GM19193 (cell line): ENCODE measurements around the gene HELQ.

Experiments
- POLR2A ChIP-seq: IDR thresholded peaks from 4 replicates; pipeline ENCODE4 v1.6.1; 2011; ENCODE audit not compliant: insufficient read depth, insufficient read length; ENCODE audit errors: extremely low read depth

HELQ gene

DNA sequence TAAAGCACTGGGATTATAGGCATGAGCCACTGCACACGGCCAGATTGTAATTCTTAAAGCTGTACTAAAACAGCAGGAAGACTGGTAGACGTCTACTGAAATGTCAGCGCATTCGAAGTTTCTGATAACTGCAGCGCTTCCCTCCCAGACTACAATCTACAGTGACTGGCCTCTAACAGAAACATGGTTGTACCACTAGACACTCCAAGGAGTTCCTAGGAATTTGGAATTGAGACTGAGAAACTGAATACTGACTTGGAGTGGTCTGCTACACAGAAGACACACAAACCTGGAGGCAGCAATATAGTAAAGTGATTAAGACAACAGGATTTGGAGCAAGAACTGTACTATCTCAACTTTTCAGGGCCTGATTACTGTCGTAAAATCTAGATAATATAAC is 937 bp downstream of the HELQ start:
- TF ChIP-seq POLR2A = no peak

GRCh38 chr4:83449009-83449408 is 6.6 kb downstream of the HELQ start:
- TF ChIP-seq POLR2A = no peak

GRCh38 chr4:83440899-83441298 is 14.7 kb downstream of the HELQ start:
- TF ChIP-seq POLR2A = no peak

DNA sequence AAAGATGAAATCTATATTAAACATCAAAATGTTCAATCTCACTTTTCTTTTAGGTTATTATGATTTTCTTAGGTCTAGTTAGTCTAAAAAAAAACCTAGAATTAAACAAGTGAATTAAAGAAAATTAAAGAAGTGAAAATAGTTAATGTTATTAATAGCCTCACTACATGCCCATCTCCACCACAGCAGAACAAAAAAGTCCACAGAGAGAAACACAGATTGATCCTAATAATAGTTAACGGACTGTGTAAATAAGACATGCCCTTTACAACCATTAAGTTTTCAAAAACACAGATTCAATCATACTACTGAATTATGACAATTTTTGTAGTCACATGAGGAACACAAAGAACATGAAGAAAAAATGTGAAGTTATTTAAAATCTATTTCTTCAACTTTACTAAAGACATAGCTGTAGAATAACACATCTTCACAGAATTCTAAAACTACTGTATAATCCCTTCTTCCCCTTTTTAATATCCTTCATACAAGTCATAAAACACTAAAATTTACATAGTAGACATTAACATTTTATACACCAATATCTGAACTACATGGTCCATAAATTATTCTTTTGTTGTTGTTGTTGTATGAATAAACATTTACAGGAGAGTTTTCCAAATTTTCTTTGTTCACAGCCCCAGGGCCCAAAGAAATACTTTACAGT is 15.3 kb downstream of the HELQ start:
- TF ChIP-seq POLR2A = no peak

DNA sequence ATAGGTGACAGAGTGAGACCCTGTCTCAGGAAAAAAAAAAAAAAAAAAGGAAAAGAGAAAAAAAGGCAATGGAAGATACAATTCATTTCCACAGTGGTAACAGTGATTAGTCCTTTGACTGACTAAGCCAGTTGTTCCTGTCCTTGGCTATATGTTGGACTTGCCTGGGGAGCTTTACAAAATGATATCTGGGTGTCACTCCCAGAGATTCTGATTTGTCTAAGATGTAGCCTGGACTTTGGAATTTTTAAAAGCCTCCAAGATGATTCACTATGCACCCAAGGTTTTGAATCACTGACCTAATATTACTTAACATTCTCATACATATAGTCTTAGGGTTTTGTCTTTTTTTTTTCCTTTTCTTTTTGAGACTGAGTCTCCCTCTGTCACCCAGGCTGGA is 16.9 kb downstream of the HELQ start:
- no peak for TF ChIP-seq POLR2A

DNA sequence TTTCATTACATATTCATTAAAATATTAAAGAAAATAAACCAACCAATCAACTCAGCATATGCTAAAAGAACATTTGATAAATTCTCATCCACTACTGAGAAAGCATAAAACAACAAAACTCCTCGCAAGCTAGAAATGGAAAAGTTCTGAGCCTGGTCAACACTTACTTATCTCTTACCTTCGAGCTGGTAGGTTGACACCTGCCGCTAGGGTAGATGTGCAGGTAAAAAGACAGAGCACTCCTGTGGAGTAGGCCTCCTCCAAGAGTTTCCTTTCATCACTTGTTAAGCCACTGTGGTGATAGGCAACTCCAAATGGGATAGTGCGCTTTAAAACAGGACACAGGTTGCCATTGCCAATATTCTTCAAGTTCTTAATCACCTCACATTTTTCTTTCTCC is 18.9 kb downstream of the HELQ start:
- no peak for TF ChIP-seq POLR2A

DNA sequence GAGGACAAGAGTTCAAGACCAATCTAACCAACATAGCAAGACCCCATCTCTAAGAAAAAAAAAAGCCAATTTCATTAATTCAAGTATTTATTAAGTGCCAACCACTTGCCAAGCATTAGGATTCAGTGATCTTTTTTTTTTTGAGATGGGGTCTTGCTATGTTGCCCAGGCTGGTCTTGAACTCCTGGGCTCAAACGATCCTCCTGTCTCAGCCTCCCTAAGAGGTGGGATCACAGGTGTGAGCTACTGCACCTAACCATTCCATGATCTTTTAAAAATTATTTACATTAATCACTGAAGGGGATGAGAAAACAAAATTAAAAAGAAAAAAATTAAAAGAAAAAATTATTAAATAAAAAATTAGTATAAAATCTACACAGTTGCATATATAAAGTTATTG is 24.4 kb downstream of the HELQ start:
- TF ChIP-seq POLR2A = no peak

DNA sequence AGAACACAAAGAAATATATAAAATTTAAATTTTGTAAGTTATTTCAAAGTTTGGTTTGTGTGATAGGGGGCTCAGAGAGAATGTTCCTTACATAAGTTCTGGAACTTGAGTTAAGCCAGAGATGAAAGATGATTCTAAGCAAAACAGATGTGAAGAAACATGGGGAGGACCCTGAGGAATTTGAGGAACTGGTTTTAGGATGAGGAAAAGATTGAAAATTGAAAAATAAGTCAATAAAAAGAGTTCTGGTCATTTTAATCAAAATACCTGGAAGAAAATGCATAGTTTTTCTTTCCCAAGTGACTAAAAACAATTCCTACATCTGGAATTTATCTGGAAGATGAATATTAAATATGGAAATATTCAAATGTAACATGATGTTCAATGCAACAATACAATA is 37.4 kb downstream of the HELQ start:
- TF ChIP-seq POLR2A = no peak

DNA sequence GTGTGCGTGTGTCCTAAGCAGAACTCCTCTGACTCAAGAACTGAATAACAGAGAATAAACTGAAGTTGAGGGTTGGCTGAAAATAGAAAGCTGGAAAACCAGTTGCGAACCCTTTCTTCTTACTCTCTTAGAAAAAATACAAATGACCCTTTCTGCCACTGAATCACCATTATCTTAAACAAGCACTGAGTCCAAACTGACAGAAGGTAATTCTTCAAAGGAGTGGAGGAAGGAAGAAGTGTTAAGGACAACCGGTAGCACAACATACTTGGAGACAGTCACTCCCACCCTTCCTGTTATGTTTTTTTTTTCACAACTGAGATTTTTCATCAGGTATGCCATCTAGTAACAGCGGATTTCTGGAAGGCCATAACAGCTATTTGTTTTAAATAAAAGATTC is 38.1 kb downstream of the HELQ start:
- no peak for TF ChIP-seq POLR2A

- TF ChIP-seq POLR2A = no peak
These were observed 41.9 kb downstream of the HELQ start for GRCh38 chr4:83413676-83414075.

- TF ChIP-seq POLR2A = no peak
These were observed 46.7 kb downstream of the HELQ start for GRCh38 chr4:83408908-83409307.

- no peak for TF ChIP-seq POLR2A
These were observed 49.5 kb downstream of the HELQ start for GRCh38 chr4:83405844-83406816.

- TF ChIP-seq POLR2A = no peak
These were observed 61.7 kb downstream of the HELQ start for GRCh38 chr4:83393908-83394307.

GRCh38 chr4:83392562-83392961 is 63.1 kb downstream of the HELQ start:
- no peak for TF ChIP-seq POLR2A

GRCh38 chr4:83390944-83391343 is 64.7 kb downstream of the HELQ start:
- TF ChIP-seq POLR2A = no peak
